Ecto neural progenitor cell (in vitro differentiated cells): ENCODE data around the gene ANKRD33.

ENCODE experiments used
- DNase-seq: peaks from one replicate; pipeline ENCODE4 v3.0.0-alpha.2; 2018; ENCODE audit warnings: low spot score

Gene ANKRD33

GRCh38 chr12:51860986-51861385 lies 26.9 kb upstream of the ANKRD33 start:
- DNase-seq = no peak

- DNase-seq = no peak
Observed at GRCh38 chr12:51862947-51863346, 25.0 kb upstream of the ANKRD33 start.

GRCh38 chr12:51863363-51863932 lies 24.5 kb upstream of the ANKRD33 start:
- peak; percentile 87 for DNase-seq

- peak; percentile 95 for DNase-seq
Observed at GRCh38 chr12:51863933-51864832, 23.7 kb upstream of the ANKRD33 start.

GRCh38 chr12:51864833-51865670 lies 22.9 kb upstream of the ANKRD33 start:
- DNase-seq = peak; percentile 76

- peak; percentile 64 for DNase-seq
Observed at GRCh38 chr12:51865757-51866270, 22.1 kb upstream of the ANKRD33 start.

GRCh38 chr12:51866324-51866723 lies 21.6 kb upstream of the ANKRD33 start:
- DNase-seq = no peak

- DNase-seq = no peak
Observed at GRCh38 chr12:51866762-51867161, 21.1 kb upstream of the ANKRD33 start.

GRCh38 chr12:51867371-51867770 lies 20.5 kb upstream of the ANKRD33 start:
- DNase-seq = no peak

GRCh38 chr12:51867796-51868428 lies 20.0 kb upstream of the ANKRD33 start:
- DNase-seq = no peak

GRCh38 chr12:51868821-51869495 lies 18.9 kb upstream of the ANKRD33 start:
- DNase-seq = peak; percentile 80

GRCh38 chr12:51869496-51869865 lies 18.4 kb upstream of the ANKRD33 start:
- no peak for DNase-seq

GRCh38 chr12:51869931-51870330 lies 18.0 kb upstream of the ANKRD33 start:
- no peak for DNase-seq

- no peak for DNase-seq
Observed at GRCh38 chr12:51870504-51870903, 17.4 kb upstream of the ANKRD33 start.

GRCh38 chr12:51871126-51871525 lies 16.8 kb upstream of the ANKRD33 start:
- no peak for DNase-seq

GRCh38 chr12:51871918-51872688 lies 15.8 kb upstream of the ANKRD33 start:
- no peak for DNase-seq

- DNase-seq = no peak
Observed at GRCh38 chr12:51872689-51872981, 15.3 kb upstream of the ANKRD33 start.

- peak; percentile 78 for DNase-seq
Observed at GRCh38 chr12:51873251-51873994, 14.5 kb upstream of the ANKRD33 start.

GRCh38 chr12:51874000-51874399 lies 13.9 kb upstream of the ANKRD33 start:
- no peak for DNase-seq

GRCh38 chr12:51874486-51874885 lies 13.4 kb upstream of the ANKRD33 start:
- no peak for DNase-seq
